ENCODE data around the gene UGT1A9.

The UGT1A9 gene

DNA sequence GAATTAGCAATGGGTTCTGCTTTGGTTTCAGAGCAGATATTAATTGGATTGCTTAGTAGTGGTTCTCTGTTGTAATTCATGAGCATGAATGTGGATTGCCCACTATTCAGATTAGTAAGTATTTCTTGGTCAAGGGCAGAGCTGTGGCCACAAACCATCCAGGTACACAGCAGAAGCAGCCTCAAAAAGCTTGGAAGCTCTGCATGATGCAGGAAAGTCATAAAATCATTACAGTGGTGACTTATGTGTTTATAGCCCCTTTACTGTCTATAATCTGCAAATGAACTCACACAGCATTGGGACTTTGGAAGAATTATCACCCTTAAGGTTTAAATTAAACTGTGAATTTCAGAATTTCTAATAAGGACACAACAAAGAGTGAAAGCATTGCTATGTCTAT is 86.4 kb downstream of the UGT1A9 start:
- H3K9me3 ChIP-seq (ENCODE audit: control extremely low read depth in 1 of 5, control insufficient read depth in 4 of 5, insufficient read depth in 2 of 5, low read depth in 1 of 5, low read length in 4 of 5), result no peaks in the 10 kb centered on the region
- CTCF ChIA-PET, result no interaction called here
- peaks cover 0 to 6% (median 2%) of the 10 kb centered on the region in 5 experiments for H3K27me3 ChIP-seq (replicated peaks in 2 of 5; ENCODE audit: control insufficient read depth in 4 of 5, insufficient read depth in 5 of 5, low read length in 4 of 5)
- POLR2A ChIA-PET, result no interaction called here
- H3K36me3 ChIP-seq (ENCODE audit: control insufficient read depth in 4 of 4, insufficient read depth in 4 of 4, low read length in 3 of 4), result no peaks in the 10 kb centered on the region
- no peaks in the 10 kb centered on the region for H3K4me1 ChIP-seq (ENCODE audit: control extremely low read depth in 1 of 4, control insufficient read depth in 4 of 4, insufficient read depth in 4 of 4, low read length in 3 of 4)
- no peak overlapping the region for H3K27ac ChIP-seq (ENCODE audit: insufficient read depth in 1 of 2, low read depth in 1 of 2, low read length in 2 of 2, poor library complexity in 1 of 2, severe bottlenecking in 2 of 2)
- no peak overlapping the region for H3K4me3 ChIP-seq (ENCODE audit: control insufficient read depth in 1 of 7, extremely low read depth in 1 of 7, insufficient read depth in 4 of 7, low read depth in 2 of 7, low read length in 6 of 7)
- DNase-seq, result no peak

DNA sequence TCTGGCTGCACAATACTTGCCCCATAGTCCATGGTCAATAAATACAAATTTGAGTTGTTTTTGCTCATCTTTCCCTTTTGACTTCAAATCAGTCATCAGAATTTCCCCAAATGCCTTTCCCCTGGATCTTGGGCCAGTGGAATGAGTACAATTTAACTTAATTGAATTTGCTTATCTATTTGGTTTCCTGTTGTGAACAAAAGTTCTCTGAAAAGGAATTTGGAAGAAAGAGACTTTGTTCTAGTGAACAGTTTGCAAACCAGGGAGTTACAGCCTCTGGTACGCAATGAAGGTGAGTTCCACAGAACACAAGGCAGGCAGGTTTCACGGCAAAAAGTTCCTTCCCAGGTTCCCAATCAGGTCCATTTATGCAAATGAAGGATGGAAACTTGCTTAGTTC is 87.2 kb downstream of the UGT1A9 start:
- Histone ChIP-seq H3K4me3 (ENCODE audit: control insufficient read depth in 1 of 7, extremely low read depth in 1 of 7, insufficient read depth in 4 of 7, low read depth in 2 of 7, low read length in 6 of 7) (no peak overlapping the region), H3K36me3 (ENCODE audit: control insufficient read depth in 4 of 4, insufficient read depth in 4 of 4, low read length in 3 of 4) (no peaks in the 10 kb centered on the region), H3K27ac (ENCODE audit: insufficient read depth in 1 of 2, low read depth in 1 of 2, low read length in 2 of 2, poor library complexity in 1 of 2, severe bottlenecking in 2 of 2) (no peak overlapping the region), H3K4me1 (ENCODE audit: control extremely low read depth in 1 of 4, control insufficient read depth in 4 of 4, insufficient read depth in 4 of 4, low read length in 3 of 4) (no peaks in the 10 kb centered on the region), H3K27me3 (replicated peaks in 2 of 5; ENCODE audit: control insufficient read depth in 4 of 5, insufficient read depth in 5 of 5, low read length in 4 of 5) (peaks cover 0 to 10% (median 2%) of the 10 kb centered on the region in 5 experiments), H3K9me3 (ENCODE audit: control extremely low read depth in 1 of 5, control insufficient read depth in 4 of 5, insufficient read depth in 2 of 5, low read depth in 1 of 5, low read length in 4 of 5) (no peaks in the 10 kb centered on the region)
- ChIA-PET CTCF (interaction anchor here (0.6 kb wide), 1 partner anchor 409 kb away, joined by 3 read pairs; no protein-coding TSS in a partner anchor), POLR2A (no interaction called here)
- 100% methylated on average over 2 of the region's 2 CpGs for WGBS (ENCODE audit: insufficient coverage)
- DNase-seq, result no peak

DNA sequence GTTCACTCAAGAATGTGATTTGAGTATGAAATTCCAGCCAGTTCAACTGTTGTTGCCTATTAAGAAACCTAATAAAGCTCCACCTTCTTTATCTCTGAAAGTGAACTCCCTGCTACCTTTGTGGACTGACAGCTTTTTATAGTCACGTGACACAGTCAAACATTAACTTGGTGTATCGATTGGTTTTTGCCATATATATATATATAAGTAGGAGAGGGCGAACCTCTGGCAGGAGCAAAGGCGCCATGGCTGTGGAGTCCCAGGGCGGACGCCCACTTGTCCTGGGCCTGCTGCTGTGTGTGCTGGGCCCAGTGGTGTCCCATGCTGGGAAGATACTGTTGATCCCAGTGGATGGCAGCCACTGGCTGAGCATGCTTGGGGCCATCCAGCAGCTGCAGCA is 88.3 kb downstream of the UGT1A9 start, which contains the start of gene UGT1A1:
TSS of gene UGT1A1 (plus strand) at position 228 of the 400 bp plus-strand sequence. CDS start at position 246, 18 bp downstream.
- POLR2A ChIA-PET, result no interaction called here
- H3K4me1 ChIP-seq (ENCODE audit: control extremely low read depth in 1 of 4, control insufficient read depth in 4 of 4, insufficient read depth in 4 of 4, low read length in 3 of 4), result no peaks in the 10 kb centered on the region
- no peak within 1 kb of the TSS for H3K4me3 ChIP-seq (ENCODE audit: control insufficient read depth in 1 of 7, extremely low read depth in 1 of 7, insufficient read depth in 4 of 7, low read depth in 2 of 7, low read length in 6 of 7)
- DNase-seq, result no peak
- peaks cover 0 to 17% (median 4%) of the 10 kb centered on the region in 5 experiments for H3K27me3 ChIP-seq (replicated peaks in 2 of 5; ENCODE audit: control insufficient read depth in 4 of 5, insufficient read depth in 5 of 5, low read length in 4 of 5)
- no peaks in the 10 kb centered on the region for H3K36me3 ChIP-seq (ENCODE audit: control insufficient read depth in 4 of 4, insufficient read depth in 4 of 4, low read length in 3 of 4)
- H3K27ac ChIP-seq (ENCODE audit: insufficient read depth in 1 of 2, low read depth in 1 of 2, low read length in 2 of 2, poor library complexity in 1 of 2, severe bottlenecking in 2 of 2), result no peak within 1 kb of the TSS
- 100% methylated on average over 1 of the region's 6 CpGs for WGBS (ENCODE audit: insufficient coverage)
- H3K9me3 ChIP-seq (ENCODE audit: control extremely low read depth in 1 of 5, control insufficient read depth in 4 of 5, insufficient read depth in 2 of 5, low read depth in 1 of 5, low read length in 4 of 5), result no peaks in the 10 kb centered on the region
- CTCF ChIA-PET, result no interaction called here

DNA sequence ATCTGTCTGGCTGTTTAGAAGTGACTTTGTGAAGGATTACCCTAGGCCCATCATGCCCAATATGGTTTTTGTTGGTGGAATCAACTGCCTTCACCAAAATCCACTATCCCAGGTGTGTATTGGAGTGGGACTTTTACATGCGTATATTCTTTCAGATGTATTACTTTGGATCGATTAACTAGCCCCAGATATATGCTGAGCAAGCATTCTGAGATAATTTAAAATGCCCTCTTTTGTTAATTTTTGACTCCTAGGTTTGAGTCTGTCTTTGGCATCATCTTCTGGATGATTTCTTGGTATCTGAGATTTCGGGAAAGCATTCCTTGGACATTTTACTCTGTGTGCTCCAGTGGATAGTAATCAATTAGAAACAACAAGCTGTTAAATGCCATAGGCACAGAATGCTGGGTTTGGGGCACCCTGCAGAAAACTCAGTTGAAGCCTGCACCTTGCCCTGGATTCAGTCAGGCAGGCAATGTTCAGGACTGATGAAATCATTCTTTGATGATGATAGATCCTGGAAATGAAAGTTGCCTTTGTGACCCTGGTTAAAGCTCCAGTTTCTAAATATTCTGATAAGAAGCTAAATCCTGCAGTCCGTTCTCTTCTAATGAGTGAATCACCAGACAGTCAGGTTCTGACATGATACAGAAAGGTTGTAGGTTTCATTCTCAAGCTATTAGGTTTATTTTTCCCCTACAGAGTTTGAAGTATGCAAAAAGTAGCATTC is 89.5 kb downstream of the UGT1A9 start:
- H3K27me3 ChIP-seq (replicated peaks in 2 of 5; ENCODE audit: control insufficient read depth in 4 of 5, insufficient read depth in 5 of 5, low read length in 4 of 5), result peaks cover 0 to 18% (median 4%) of the 10 kb centered on the region in 5 experiments
- no peaks in the 10 kb centered on the region for H3K4me1 ChIP-seq (ENCODE audit: control extremely low read depth in 1 of 4, control insufficient read depth in 4 of 4, insufficient read depth in 4 of 4, low read length in 3 of 4)
- DNase-seq, result no peak
- no peak overlapping the region for H3K27ac ChIP-seq (ENCODE audit: insufficient read depth in 1 of 2, low read depth in 1 of 2, low read length in 2 of 2, poor library complexity in 1 of 2, severe bottlenecking in 2 of 2)
- CTCF ChIA-PET, result no interaction called here
- H3K4me3 ChIP-seq (ENCODE audit: control insufficient read depth in 1 of 7, extremely low read depth in 1 of 7, insufficient read depth in 4 of 7, low read depth in 2 of 7, low read length in 6 of 7), result no peak overlapping the region
- POLR2A ChIA-PET, result no interaction called here
- WGBS (ENCODE audit: insufficient coverage), result 100% methylated on average over 2 of the region's 4 CpGs
- H3K36me3 ChIP-seq (ENCODE audit: control insufficient read depth in 4 of 4, insufficient read depth in 4 of 4, low read length in 3 of 4), result no peaks in the 10 kb centered on the region
- H3K9me3 ChIP-seq (ENCODE audit: control extremely low read depth in 1 of 5, control insufficient read depth in 4 of 5, insufficient read depth in 2 of 5, low read depth in 1 of 5, low read length in 4 of 5), result no peaks in the 10 kb centered on the region

- H3K27ac ChIP-seq (ENCODE audit: insufficient read depth in 1 of 2, low read depth in 1 of 2, low read length in 2 of 2, poor library complexity in 1 of 2, severe bottlenecking in 2 of 2), result no peak overlapping the region
- POLR2A ChIA-PET, result no interaction called here
- CTCF ChIA-PET, result no interaction called here
- H3K4me1 ChIP-seq (ENCODE audit: control extremely low read depth in 1 of 4, control insufficient read depth in 4 of 4, insufficient read depth in 4 of 4, low read length in 3 of 4), result no peaks in the 10 kb centered on the region
- WGBS (ENCODE audit: insufficient coverage), result 88% methylated on average over 7 of the region's 7 CpGs
- H3K36me3 ChIP-seq (ENCODE audit: control insufficient read depth in 4 of 4, insufficient read depth in 4 of 4, low read length in 3 of 4), result no peaks in the 10 kb centered on the region
- DNase-seq, result no peak
- H3K9me3 ChIP-seq (ENCODE audit: control extremely low read depth in 1 of 5, control insufficient read depth in 4 of 5, insufficient read depth in 2 of 5, low read depth in 1 of 5, low read length in 4 of 5), result no peaks in the 10 kb centered on the region
- no peak overlapping the region for H3K4me3 ChIP-seq (ENCODE audit: control insufficient read depth in 1 of 7, extremely low read depth in 1 of 7, insufficient read depth in 4 of 7, low read depth in 2 of 7, low read length in 6 of 7)
- peaks cover 0 to 20% (median 6%) of the 10 kb centered on the region in 5 experiments for H3K27me3 ChIP-seq (replicated peaks in 2 of 5; ENCODE audit: control insufficient read depth in 4 of 5, insufficient read depth in 5 of 5, low read length in 4 of 5)
Observed at GRCh38 chr2:233764264-233764663, 92.6 kb downstream of the UGT1A9 start.

GRCh38 chr2:233764761-233765160 is 93.1 kb downstream of the UGT1A9 start:
- Histone ChIP-seq H3K27me3 (replicated peaks in 2 of 5; ENCODE audit: control insufficient read depth in 4 of 5, insufficient read depth in 5 of 5, low read length in 4 of 5) (peaks cover 0 to 20% (median 6%) of the 10 kb centered on the region in 5 experiments), H3K9me3 (ENCODE audit: control extremely low read depth in 1 of 5, control insufficient read depth in 4 of 5, insufficient read depth in 2 of 5, low read depth in 1 of 5, low read length in 4 of 5) (no peaks in the 10 kb centered on the region), H3K4me3 (ENCODE audit: control insufficient read depth in 1 of 7, extremely low read depth in 1 of 7, insufficient read depth in 4 of 7, low read depth in 2 of 7, low read length in 6 of 7) (no peak overlapping the region), H3K4me1 (ENCODE audit: control extremely low read depth in 1 of 4, control insufficient read depth in 4 of 4, insufficient read depth in 4 of 4, low read length in 3 of 4) (no peaks in the 10 kb centered on the region), H3K36me3 (ENCODE audit: control insufficient read depth in 4 of 4, insufficient read depth in 4 of 4, low read length in 3 of 4) (no peaks in the 10 kb centered on the region), H3K27ac (ENCODE audit: insufficient read depth in 1 of 2, low read depth in 1 of 2, low read length in 2 of 2, poor library complexity in 1 of 2, severe bottlenecking in 2 of 2) (no peak overlapping the region)
- ChIA-PET POLR2A (no interaction called here), CTCF (no interaction called here)
- DNase-seq, result no peak
- WGBS (ENCODE audit: insufficient coverage), result 89% methylated on average over 3 of the region's 3 CpGs

DNA sequence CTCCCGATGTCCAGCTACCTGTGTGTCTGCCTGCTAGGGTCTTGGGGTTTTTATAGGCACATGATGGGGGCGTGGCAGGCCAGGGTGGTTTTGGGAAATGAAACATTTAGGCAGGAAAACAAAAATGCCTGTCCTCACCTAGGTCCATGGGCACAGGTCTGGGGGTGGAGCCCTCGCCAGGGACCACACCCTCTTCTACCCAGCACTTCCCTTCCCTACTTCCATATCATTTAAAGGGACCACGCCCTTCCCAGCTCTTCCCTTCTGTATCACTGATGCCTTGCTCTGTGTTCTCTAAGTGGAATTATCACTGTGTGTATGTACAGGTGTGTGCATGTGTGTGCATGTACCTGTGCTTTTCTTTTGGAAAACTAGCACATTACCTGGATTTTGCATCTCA is 94.7 kb downstream of the UGT1A9 start:
- no peaks in the 10 kb centered on the region for H3K9me3 ChIP-seq (ENCODE audit: control extremely low read depth in 1 of 5, control insufficient read depth in 4 of 5, insufficient read depth in 2 of 5, low read depth in 1 of 5, low read length in 4 of 5)
- POLR2A ChIA-PET, result no interaction called here
- H3K36me3 ChIP-seq (ENCODE audit: control insufficient read depth in 4 of 4, insufficient read depth in 4 of 4, low read length in 3 of 4), result no peaks in the 10 kb centered on the region
- no peaks in the 10 kb centered on the region for H3K4me1 ChIP-seq (ENCODE audit: control extremely low read depth in 1 of 4, control insufficient read depth in 4 of 4, insufficient read depth in 4 of 4, low read length in 3 of 4)
- no peak overlapping the region for H3K4me3 ChIP-seq (ENCODE audit: control insufficient read depth in 1 of 7, extremely low read depth in 1 of 7, insufficient read depth in 4 of 7, low read depth in 2 of 7, low read length in 6 of 7)
- WGBS (ENCODE audit: insufficient coverage), result 100% methylated on average over 1 of the region's 4 CpGs
- DNase-seq, result no peak
- H3K27ac ChIP-seq (ENCODE audit: insufficient read depth in 1 of 2, low read depth in 1 of 2, low read length in 2 of 2, poor library complexity in 1 of 2, severe bottlenecking in 2 of 2), result no peak overlapping the region
- H3K27me3 ChIP-seq (replicated peaks in 2 of 5; ENCODE audit: control insufficient read depth in 4 of 5, insufficient read depth in 5 of 5, low read length in 4 of 5), result peaks cover 0 to 20% (median 8%) of the 10 kb centered on the region in 5 experiments
- CTCF ChIA-PET, result no interaction called here

Measured in common myeloid progenitor, CD34-positive (primary cell).